Tibial nerve (tissue), 4 donors: ENCODE data around the gene GMIP. TPM values are rescaled to one million over a fixed set of nuclear protein-coding genes. Genes with fewer than 3 reads are reported as not detected.

Experiments
- DNase-seq, 2 donors: peaks; one replicate each; pipeline ENCODE4 v3.0.0-alpha.2; 2019; ENCODE audit warnings: low spot score in 2 of 2
- H3K27ac ChIP-seq, 4 donors: fragments of 200-600 bp; sonication (generic) in 3 of 4; one replicate each; pipeline ENCODE4 v1.5.1; 2017 to 2019; ENCODE audit warnings: mild to moderate bottlenecking in 1 of 4
- H3K27me3 ChIP-seq, 2 donors: fragments of 200-600 bp; sonication (generic) in 1 of 2; one replicate each; pipeline versions ENCODE4 v1.5.1 to v1.6.0; 2017 to 2019
- H3K36me3 ChIP-seq, 3 donors: fragments of 200-600 bp; sonication (generic); one replicate each; pipeline ENCODE4 v1.5.1; 2018 to 2019
- H3K4me1 ChIP-seq, 4 donors: fragments of 200-600 bp; sonication (generic) in 3 of 4; one replicate each; pipeline ENCODE4 v1.5.1; 2017 to 2019
- H3K4me3 ChIP-seq, 4 donors: fragments of 200-600 bp; sonication (generic) in 3 of 4; one replicate each; pipeline ENCODE4 v1.5.1; 2017 to 2019; ENCODE audit warnings: mild to moderate bottlenecking in 1 of 4, moderate library complexity in 1 of 4
- H3K9me3 ChIP-seq, 4 donors: fragments of 200-600 bp; sonication (generic) in 3 of 4; one replicate each; pipeline ENCODE4 v1.5.1; 2017 to 2019
- CTCF ChIP-seq, 5 experiments: fragments of 200-600 bp in 3 of 5; fragments of 450-650 bp in 2 of 5; sonication (generic) in 3 of 5; IDR thresholded peaks; one replicate each; pipeline ENCODE4 v1.5.1; 2016 to 2019; ENCODE audit warnings: antibody characterized with exemption in 5 of 5, mild to moderate bottlenecking in 3 of 5, moderate library complexity in 2 of 5
- EP300 ChIP-seq, 2 donors: sonication (generic); formaldehyde crosslinking; IDR thresholded peaks; one replicate each; pipeline ENCODE4 v1.6.1; 2017; ENCODE audit warnings: antibody characterized with exemption in 2 of 2, mild to moderate bottlenecking in 1 of 2
- POLR2A ChIP-seq, 2 donors: fragments of 450-650 bp; IDR thresholded peaks; one replicate each; pipeline ENCODE4 v1.6.1; 2017; ENCODE audit warnings: antibody characterized with exemption in 2 of 2, mild to moderate bottlenecking in 2 of 2, moderate library complexity in 2 of 2
- WGBS, 2 donors: methylation state at CpG; one replicate each; pipeline ENCODE4 v1.1.5; 2018; 5-methylcytosine and 5-hydroxymethylcytosine counted together
- total RNA-seq, 4 donors: library from RNA; depleted of rRNA; stranded (reverse); fragments of >200 nt; gene quantifications; one replicate each; pipeline ENCODE4 v1.1.0, GENCODE V29; 2016

Gene GMIP
- total RNA-seq, 4 donors from 2014 or later, result 8.8 to 35.1 (median 15.6) TPM

GRCh38 chr19:19642506-19643157, 825 bp downstream of the GMIP start:
- Histone ChIP-seq H3K36me3 (peaks cover 8 to 50% (median 21%) of the 10 kb centered on the region in 3 donors), H3K27ac (peak overlapping the region in 2 of 4 donors; percentile 79 to 88), H3K9me3 (no peaks in the 10 kb centered on the region), H3K4me1 (peaks cover 0 to 20% (median 0%) of the 10 kb centered on the region in 4 donors), H3K4me3 (peak overlapping the region; percentile 29 to 72 (median 58)), H3K27me3 (no peaks in the 10 kb centered on the region)
- 23 to 28% methylated on average over 16 of the region's 16 CpGs for WGBS, 2 donors
- DNase-seq, result no peak
- TF ChIP-seq EP300 (IDR thresholded peaks at IDR 0.05), result no peak
- no peak for TF ChIP-seq POLR2A (IDR thresholded peaks at IDR 0.05)
- no peak for TF ChIP-seq CTCF (IDR thresholded peaks at IDR 0.05)

GRCh38 chr19:19637523-19638251, 5.8 kb downstream of the GMIP start:
- peaks cover 0 to 63% (median 0%) of the 10 kb centered on the region in 3 donors for H3K36me3 ChIP-seq
- DNase-seq, result no peak
- WGBS, 2 donors, result 73 to 79% methylated on average over 48 to 51 of the region's 53 CpGs

GRCh38 chr19:19637186-19637522, 6.3 kb downstream of the GMIP start:
- Histone ChIP-seq H3K27me3 (no peaks in the 10 kb centered on the region), H3K4me3 (no peak overlapping the region), H3K36me3 (peaks cover 0 to 68% (median 0%) of the 10 kb centered on the region in 3 donors), H3K27ac (no peak overlapping the region), H3K4me1 (no peaks in the 10 kb centered on the region), H3K9me3 (no peaks in the 10 kb centered on the region)
- DNase-seq, result no peak
- TF ChIP-seq EP300 (IDR thresholded peaks at IDR 0.05) (no peak), CTCF (IDR thresholded peaks at IDR 0.05) (no peak), POLR2A (IDR thresholded peaks at IDR 0.05) (no peak)
- WGBS, 2 donors, result 74% methylated on average over 22 to 27 of the region's 27 CpGs

More at GRCh38 chr19:19637523-19638251, 5.8 kb downstream of the GMIP start:
- Histone ChIP-seq H3K9me3 (no peaks in the 10 kb centered on the region), H3K4me3 (no peak overlapping the region), H3K27ac (no peak overlapping the region), H3K4me1 (peaks cover 0 to 5% (median 0%) of the 10 kb centered on the region in 4 donors), H3K27me3 (no peaks in the 10 kb centered on the region)
- TF ChIP-seq EP300 (IDR thresholded peaks at IDR 0.05) (no peak), CTCF (IDR thresholded peaks at IDR 0.05) (no peak), POLR2A (IDR thresholded peaks at IDR 0.05) (no peak)

- Histone ChIP-seq H3K9me3 (no peaks in the 10 kb centered on the region), H3K27me3 (no peaks in the 10 kb centered on the region), H3K27ac (no peak overlapping the region), H3K36me3 (peaks cover 0 to 70% (median 0%) of the 10 kb centered on the region in 3 donors), H3K4me3 (no peak overlapping the region), H3K4me1 (no peaks in the 10 kb centered on the region)
- WGBS, 2 donors, result 96% methylated on average over 9 of the region's 9 CpGs
- TF ChIP-seq EP300 (IDR thresholded peaks at IDR 0.05), result no peak
- DNase-seq, result no peak
These were observed 6.8 kb downstream of the GMIP start for GRCh38 chr19:19636573-19637185.

- no peak overlapping the region for H3K4me3 ChIP-seq
- H3K27me3 ChIP-seq, result no peaks in the 10 kb centered on the region
- TF ChIP-seq EP300 (IDR thresholded peaks at IDR 0.05), result no peak
- no peak for TF ChIP-seq POLR2A (IDR thresholded peaks at IDR 0.05)
- TF ChIP-seq CTCF (IDR thresholded peaks at IDR 0.05), result no peak
- peaks cover 0 to 69% (median 0%) of the 10 kb centered on the region in 3 donors for H3K36me3 ChIP-seq
- WGBS, 2 donors, result 92 to 97% methylated on average over 8 to 14 of the region's 14 CpGs
- H3K4me1 ChIP-seq, result no peaks in the 10 kb centered on the region
- H3K9me3 ChIP-seq, result no peaks in the 10 kb centered on the region
- no peak for DNase-seq
- H3K27ac ChIP-seq, result no peak overlapping the region
These were observed 8.1 kb downstream of the GMIP start for GRCh38 chr19:19635313-19635702.
